Central memory CD8-positive, alpha-beta T cell (primary cell): ENCODE measurements around the gene PEAK1.

ENCODE experiments used
- ATAC-seq: fragments of 150-1000 bp; cut with Tn5 transposase; replicated peaks from 2 replicates; pipeline ENCODE4 v1.10.0; 2022; ENCODE audit warnings: mild to moderate bottlenecking, moderate FRiP score, moderate number of reproducible peaks; ENCODE audit not compliant: poor library complexity, severe bottlenecking; ENCODE audit errors: extremely low read depth
- DNase-seq, 2 donors: peaks; one replicate each; pipeline ENCODE4 v3.0.0; 2021; ENCODE audit warnings: low spot score in 2 of 2
- H3K27ac Mint-ChIP-seq: one replicate; pipeline ENCODE4 v1.8.0; 2022; ENCODE audit warnings: low read depth, mild to moderate bottlenecking, moderate library complexity, mixed read lengths
- H3K27me3 Mint-ChIP-seq: one replicate; pipeline ENCODE4 v1.8.0; 2022; ENCODE audit warnings: mixed read lengths
- H3K36me3 Mint-ChIP-seq: one replicate; pipeline ENCODE4 v1.8.0; 2022; ENCODE audit warnings: mild to moderate bottlenecking, moderate library complexity, mixed read lengths; ENCODE audit not compliant: insufficient read depth
- H3K4me1 Mint-ChIP-seq: one replicate; pipeline ENCODE4 v1.8.0; 2022; ENCODE audit warnings: mixed read lengths
- H3K4me3 Mint-ChIP-seq: one replicate; pipeline ENCODE4 v1.8.0; 2022; ENCODE audit warnings: mild to moderate bottlenecking, moderate library complexity, mixed read lengths
- H3K9me3 Mint-ChIP-seq: one replicate; pipeline ENCODE4 v1.8.0; 2022; ENCODE audit warnings: mixed read lengths

PEAK1 gene

GRCh38 chr15:77067691-77068367 is 352.1 kb downstream of the PEAK1 start:
- Mint-ChIP-seq H3K4me1 (peaks cover 36% of the 10 kb centered on the region), H3K36me3 (peaks cover 9% of the 10 kb centered on the region), H3K27me3 (no peaks in the 10 kb centered on the region), H3K9me3 (no peaks in the 10 kb centered on the region), H3K27ac (no peak overlapping the region), H3K4me3 (no peak overlapping the region)
- DNase-seq (no peak), ATAC-seq (no peak)

DNA sequence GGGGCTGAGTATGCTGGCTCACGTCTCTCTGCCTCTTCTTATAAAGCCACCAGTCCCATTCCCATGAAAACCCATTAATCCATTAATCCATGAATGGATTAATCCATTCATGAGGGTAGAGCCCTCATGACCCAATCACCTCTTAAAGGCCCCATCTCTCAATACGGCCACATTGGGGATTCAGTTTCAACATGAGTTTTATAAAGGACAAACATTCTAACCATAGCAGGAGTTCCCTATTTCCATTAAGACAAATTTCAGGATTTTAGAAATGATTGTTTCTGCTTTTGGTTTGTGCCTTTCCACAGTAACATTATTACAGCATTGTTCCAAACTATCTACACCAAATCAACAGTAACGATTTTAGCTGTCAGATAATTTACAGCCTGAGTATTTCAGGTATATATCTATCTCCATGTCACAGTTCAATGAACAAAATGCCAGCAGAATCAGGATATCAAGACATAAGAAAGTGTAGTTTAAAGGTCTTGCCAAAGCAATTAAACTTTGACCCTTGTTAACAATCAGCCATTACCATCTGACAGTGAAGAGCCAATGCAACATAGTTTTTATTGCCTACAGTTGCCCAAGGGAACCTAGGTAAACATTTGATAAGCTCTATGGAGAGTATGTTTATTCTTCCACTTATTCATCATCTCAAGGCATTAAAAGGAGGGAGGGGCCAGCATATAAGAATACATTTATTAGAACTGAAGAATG is 352.8 kb downstream of the PEAK1 start:
- peaks cover 8% of the 10 kb centered on the region for H3K36me3 Mint-ChIP-seq
- ATAC-seq = no peak

GRCh38 chr15:77064539-77065308 is 355.2 kb downstream of the PEAK1 start:
- no peak for ATAC-seq
- DNase-seq = no peak
- H3K4me3 Mint-ChIP-seq = no peak overlapping the region
- peaks cover 8% of the 10 kb centered on the region for H3K36me3 Mint-ChIP-seq
- H3K9me3 Mint-ChIP-seq = no peaks in the 10 kb centered on the region
- peaks cover 22% of the 10 kb centered on the region for H3K4me1 Mint-ChIP-seq
- no peaks in the 10 kb centered on the region for H3K27me3 Mint-ChIP-seq
- H3K27ac Mint-ChIP-seq = no peak overlapping the region

More for the DNA sequence above, 352.8 kb downstream of the PEAK1 start:
- H3K4me1 Mint-ChIP-seq = peaks cover 35% of the 10 kb centered on the region
- no peak for DNase-seq
- H3K9me3 Mint-ChIP-seq = no peaks in the 10 kb centered on the region
- no peak overlapping the region for H3K4me3 Mint-ChIP-seq
- no peaks in the 10 kb centered on the region for H3K27me3 Mint-ChIP-seq
- H3K27ac Mint-ChIP-seq = no peak overlapping the region

GRCh38 chr15:77064063-77064462 is 355.8 kb downstream of the PEAK1 start:
- Mint-ChIP-seq H3K9me3 (no peaks in the 10 kb centered on the region), H3K4me3 (no peak overlapping the region), H3K36me3 (peaks cover 8% of the 10 kb centered on the region), H3K27ac (no peak overlapping the region), H3K4me1 (peaks cover 17% of the 10 kb centered on the region), H3K27me3 (no peaks in the 10 kb centered on the region)
- no peak for ATAC-seq
- DNase-seq = no peak

DNA sequence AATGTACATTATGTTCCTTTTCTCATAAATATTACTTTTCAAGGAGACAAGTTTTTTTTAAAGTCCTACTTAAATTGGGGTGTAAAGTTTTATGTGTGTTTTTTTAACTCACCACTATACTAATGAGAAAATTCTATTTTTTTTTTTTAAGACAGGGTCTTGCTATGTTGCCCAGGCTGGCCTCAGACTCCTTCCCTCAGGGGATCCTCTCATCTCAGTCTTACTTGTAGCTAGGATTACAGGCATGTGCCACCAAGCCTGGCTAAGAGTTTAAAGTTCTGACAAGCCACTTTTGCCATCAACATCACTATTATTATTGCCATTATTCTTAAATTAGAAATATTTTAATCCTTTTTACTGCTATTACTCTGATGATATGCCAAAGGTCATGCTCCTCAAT is 356.7 kb downstream of the PEAK1 start:
- Mint-ChIP-seq H3K36me3 (peaks cover 11% of the 10 kb centered on the region), H3K27ac (no peak overlapping the region), H3K9me3 (no peaks in the 10 kb centered on the region), H3K27me3 (no peaks in the 10 kb centered on the region), H3K4me3 (no peak overlapping the region), H3K4me1 (peaks cover 19% of the 10 kb centered on the region)
- ATAC-seq (no peak), DNase-seq (no peak)

DNA sequence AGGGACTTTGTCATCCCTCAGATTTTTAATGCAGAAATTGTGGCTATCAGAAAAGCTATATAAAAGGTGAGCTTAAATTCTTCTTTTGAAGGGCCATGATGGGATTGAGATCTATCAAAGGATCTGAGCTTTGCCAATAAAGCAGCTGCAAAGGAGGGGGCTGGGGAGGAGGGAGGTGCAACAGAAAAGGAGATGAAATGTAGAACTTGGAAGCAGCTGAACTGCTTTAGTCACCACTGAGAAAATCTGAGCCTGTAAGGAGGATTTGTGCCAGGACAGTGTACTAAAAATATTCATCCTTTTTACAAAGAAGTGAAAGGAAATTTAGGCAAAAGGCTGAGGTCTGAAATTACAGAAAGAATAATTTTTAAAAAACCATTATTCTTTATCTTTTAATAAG is 359.4 kb downstream of the PEAK1 start:
- no peak for DNase-seq
- H3K4me3 Mint-ChIP-seq = no peak overlapping the region

GRCh38 chr15:77059786-77060361 is 360.0 kb downstream of the PEAK1 start:
- H3K9me3 Mint-ChIP-seq = no peaks in the 10 kb centered on the region
- H3K27ac Mint-ChIP-seq = no peak overlapping the region
- H3K36me3 Mint-ChIP-seq = peaks cover 10% of the 10 kb centered on the region
- ATAC-seq (no peak), DNase-seq (no peak)
- no peak overlapping the region for H3K4me3 Mint-ChIP-seq
- peaks cover 14% of the 10 kb centered on the region for H3K4me1 Mint-ChIP-seq
- H3K27me3 Mint-ChIP-seq = no peaks in the 10 kb centered on the region

More for the DNA sequence above, 359.4 kb downstream of the PEAK1 start:
- no peak for ATAC-seq
- Mint-ChIP-seq H3K9me3 (no peaks in the 10 kb centered on the region), H3K36me3 (peaks cover 10% of the 10 kb centered on the region), H3K4me1 (peaks cover 14% of the 10 kb centered on the region), H3K27me3 (no peaks in the 10 kb centered on the region), H3K27ac (no peak overlapping the region)

GRCh38 chr15:77058468-77058867 is 361.4 kb downstream of the PEAK1 start:
- Mint-ChIP-seq H3K36me3 (peaks cover 10% of the 10 kb centered on the region), H3K27me3 (no peaks in the 10 kb centered on the region), H3K27ac (no peak overlapping the region), H3K9me3 (no peaks in the 10 kb centered on the region), H3K4me3 (no peak overlapping the region), H3K4me1 (peaks cover 14% of the 10 kb centered on the region)
- ATAC-seq (no peak), DNase-seq (no peak)

DNA sequence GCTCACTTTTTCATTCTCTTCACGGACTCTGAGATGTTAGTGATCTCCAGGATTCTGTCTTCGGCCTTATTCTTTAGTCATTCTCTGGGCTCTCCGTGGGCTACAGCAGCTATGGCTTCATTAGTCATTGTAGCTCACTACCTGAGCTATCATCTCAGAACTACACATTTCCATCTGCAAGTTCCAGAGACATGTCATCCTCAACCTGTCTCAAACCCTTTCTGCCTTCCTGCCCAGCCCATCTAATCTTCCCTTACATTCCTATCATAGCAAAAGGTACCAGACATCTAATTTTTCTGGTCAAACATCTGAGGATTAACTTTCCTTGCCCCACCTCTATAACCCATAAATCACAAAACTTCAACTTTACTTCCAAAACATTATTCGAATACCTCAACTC is 362.2 kb downstream of the PEAK1 start:
- Mint-ChIP-seq H3K27ac (peak overlapping the region; percentile 2), H3K9me3 (no peaks in the 10 kb centered on the region), H3K4me1 (peaks cover 14% of the 10 kb centered on the region), H3K36me3 (peaks cover 10% of the 10 kb centered on the region), H3K27me3 (no peaks in the 10 kb centered on the region), H3K4me3 (no peak overlapping the region)
- ATAC-seq = no peak
- DNase-seq = no peak

DNA sequence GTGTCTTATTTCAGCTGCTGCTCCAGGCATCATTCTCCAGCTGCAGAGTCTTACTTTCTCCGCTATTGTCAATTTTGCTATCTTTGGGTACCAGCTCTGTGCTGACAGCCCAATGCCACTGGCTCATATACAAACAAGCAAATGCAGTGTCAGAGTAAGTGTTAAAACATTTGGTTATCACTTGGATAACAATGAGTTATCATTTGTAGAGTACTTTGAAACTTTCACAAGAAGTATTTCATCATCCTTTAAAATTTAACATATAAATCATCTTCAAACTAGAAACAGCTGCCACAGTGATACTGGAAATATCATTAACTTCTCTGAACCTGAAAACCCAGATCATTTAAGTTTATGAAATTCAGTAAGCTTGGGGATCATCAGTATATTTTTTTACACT is 362.8 kb downstream of the PEAK1 start:
- DNase-seq (no peak), ATAC-seq (no peak)
- Mint-ChIP-seq H3K4me3 (no peak overlapping the region), H3K27ac (no peak overlapping the region), H3K4me1 (peaks cover 14% of the 10 kb centered on the region), H3K9me3 (no peaks in the 10 kb centered on the region), H3K36me3 (peaks cover 13% of the 10 kb centered on the region), H3K27me3 (no peaks in the 10 kb centered on the region)

GRCh38 chr15:77053709-77054108 is 366.2 kb downstream of the PEAK1 start:
- Mint-ChIP-seq H3K4me1 (peaks cover 13% of the 10 kb centered on the region), H3K9me3 (no peaks in the 10 kb centered on the region), H3K27me3 (no peaks in the 10 kb centered on the region), H3K36me3 (peaks cover 13% of the 10 kb centered on the region), H3K27ac (no peak overlapping the region), H3K4me3 (no peak overlapping the region)
- ATAC-seq (no peak), DNase-seq (no peak)

DNA sequence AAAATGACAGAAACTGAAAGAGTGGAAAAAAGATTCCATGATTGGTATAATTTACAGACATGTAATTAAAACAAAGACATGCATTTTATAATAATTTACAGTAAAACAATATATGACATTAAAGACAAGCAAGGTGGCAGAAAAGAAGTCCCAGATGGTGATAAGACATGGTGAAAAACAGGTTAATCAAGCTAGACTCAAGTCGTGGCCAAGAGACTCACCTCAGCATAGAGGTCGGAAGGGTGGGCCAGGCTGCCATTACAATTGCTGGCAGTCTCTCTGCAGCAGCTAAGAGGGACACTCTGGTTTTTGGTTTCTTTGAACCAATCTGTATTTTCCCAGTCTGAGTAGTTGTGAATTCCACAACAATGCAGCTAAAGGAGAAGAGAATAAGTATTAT is 367.3 kb downstream of the PEAK1 start:
- Mint-ChIP-seq H3K9me3 (no peaks in the 10 kb centered on the region), H3K27me3 (no peaks in the 10 kb centered on the region), H3K27ac (no peak overlapping the region), H3K4me3 (no peak overlapping the region), H3K36me3 (peaks cover 15% of the 10 kb centered on the region), H3K4me1 (peaks cover 1% of the 10 kb centered on the region)
- DNase-seq = no peak
- no peak for ATAC-seq
